NCI-H2107 treated with DMSO at 0.1 percent for 48 hours (cell line): ENCODE measurements around the gene NTSR2.
A peak's percentile ranks its signal among the peaks of the same experiment; 100 is the strongest.

ENCODE experiments used
- DNase-seq: peaks from one replicate; lab custom pipeline; 2025; ENCODE audit not compliant: unreplicated experiment; lab: John Stamatoyannopoulos, UW

NTSR2 gene

GRCh38 chr2:11699686-11700670, 30.0 kb upstream of the NTSR2 start:
- no peak for DNase-seq

DNA sequence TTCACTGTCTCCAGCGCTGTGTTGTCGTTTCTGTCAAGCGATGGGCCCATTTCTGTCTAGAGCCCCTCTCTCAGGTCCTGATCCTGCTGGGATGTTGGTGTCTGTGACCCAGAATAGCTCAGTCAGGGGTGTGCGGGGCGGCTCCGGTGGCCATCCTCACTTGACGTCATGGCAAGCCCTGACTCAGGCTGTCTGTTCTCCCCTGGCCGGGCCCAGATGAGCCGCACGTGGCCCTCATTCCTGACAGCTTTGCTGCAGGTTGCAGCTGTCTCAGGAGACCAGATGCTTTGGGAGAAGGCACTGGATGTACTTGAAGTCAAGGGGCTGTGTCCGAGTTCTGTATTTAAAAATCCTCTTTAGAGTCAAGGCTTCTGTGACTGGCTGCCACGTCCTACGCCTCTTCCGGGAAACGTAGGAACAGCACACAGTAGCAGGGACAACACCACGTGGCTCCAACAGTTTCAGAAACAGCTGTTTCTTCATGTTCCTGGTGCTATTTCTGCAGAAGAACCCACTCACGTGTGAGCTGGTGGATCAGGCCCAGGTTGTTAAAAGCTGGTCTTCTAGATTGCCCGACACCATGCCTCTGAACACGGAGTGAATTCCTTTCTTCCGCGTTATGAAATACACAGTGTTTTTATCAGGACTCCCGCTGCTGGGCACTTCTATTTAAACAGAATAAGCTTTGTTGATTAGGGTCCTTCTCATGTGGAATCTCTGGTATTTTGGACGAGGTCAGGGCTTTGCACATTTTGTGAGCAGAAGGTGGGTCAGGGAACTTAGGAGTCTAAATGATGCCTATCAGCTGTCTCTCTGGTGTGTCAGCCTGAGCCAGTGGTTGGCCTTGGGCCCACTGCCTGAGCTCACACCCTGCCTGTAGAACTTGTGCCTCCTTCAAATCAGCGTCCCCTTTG, 28.3 kb upstream of the NTSR2 start:
- DNase-seq: no peak

DNA sequence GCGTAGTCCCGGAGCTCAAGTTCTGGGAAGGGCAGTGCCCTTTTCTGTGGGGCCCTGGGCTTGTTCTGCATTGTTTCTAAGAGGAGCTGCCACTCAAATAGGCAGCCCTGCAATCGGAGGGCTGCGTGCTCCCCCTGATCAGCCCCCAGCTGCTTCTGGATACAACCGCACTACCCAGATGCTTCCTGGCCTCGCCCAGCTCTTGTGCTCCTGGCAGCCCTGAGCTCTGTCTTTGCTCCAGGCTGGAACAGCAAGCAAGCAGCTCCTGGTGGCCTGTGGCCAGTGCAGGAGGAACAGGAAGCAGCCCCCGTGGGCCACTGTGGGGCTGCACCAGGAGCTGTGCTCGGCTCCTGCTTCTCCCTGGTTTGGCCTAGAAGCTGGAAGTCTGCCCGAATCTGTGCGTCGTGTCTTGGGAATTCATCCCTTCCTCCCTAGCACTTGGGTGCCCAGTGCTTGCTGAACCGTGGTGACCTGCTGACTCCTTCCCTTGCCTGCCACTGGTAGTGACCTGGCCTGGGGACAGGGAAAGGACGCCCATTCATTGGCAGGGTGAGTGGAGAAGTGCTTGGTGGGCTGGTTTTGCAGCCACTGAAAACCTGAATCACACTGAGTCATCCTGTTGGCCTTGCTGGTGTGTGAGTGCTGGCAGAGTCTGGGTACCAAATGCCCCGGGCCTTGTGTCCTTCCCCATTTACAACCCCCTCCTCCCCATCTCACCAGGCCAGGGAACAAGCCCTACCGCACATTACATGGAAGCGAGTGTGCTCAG, 27.3 kb upstream of the NTSR2 start:
- DNase-seq: no peak

DNA sequence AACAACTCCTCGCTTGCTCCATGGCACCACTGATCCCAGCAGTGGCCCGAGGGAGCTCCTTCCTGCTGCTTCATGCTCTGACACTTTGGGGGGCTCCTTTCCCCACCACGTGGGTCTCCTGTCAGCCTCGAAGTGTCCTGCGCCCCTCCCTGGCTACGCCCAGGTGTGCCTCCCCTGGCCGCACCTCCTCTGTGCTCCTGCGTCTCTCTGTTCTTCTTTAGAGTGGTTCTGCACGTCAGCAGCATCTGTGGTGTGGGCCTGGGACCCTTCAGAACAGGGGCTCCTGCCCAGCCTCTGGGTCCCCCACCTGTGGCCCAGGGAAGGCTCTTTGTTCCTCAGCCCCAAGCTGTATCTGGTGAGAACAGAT, 26.7 kb upstream of the NTSR2 start:
- DNase-seq: no peak

DNA sequence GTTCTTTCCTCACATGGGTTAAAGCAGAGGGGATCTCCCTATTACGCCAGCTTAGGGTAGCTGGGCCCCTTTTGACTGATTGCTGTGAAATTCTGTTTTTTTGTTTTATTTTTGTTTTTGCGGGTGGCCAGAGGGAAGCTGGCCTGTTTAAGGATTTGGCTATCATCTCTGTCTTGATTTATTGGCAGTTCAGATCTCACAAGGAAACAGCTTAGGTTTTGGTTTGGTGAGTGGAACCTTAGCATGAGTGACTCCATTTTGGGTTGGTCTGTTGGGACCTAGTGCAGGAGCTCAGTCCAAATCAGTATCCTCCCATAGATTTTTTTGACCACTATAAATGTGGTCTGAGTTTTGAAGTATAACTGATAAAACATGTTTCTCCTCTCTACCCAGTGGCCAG, 25.6 kb upstream of the NTSR2 start:
- no peak for DNase-seq

DNA sequence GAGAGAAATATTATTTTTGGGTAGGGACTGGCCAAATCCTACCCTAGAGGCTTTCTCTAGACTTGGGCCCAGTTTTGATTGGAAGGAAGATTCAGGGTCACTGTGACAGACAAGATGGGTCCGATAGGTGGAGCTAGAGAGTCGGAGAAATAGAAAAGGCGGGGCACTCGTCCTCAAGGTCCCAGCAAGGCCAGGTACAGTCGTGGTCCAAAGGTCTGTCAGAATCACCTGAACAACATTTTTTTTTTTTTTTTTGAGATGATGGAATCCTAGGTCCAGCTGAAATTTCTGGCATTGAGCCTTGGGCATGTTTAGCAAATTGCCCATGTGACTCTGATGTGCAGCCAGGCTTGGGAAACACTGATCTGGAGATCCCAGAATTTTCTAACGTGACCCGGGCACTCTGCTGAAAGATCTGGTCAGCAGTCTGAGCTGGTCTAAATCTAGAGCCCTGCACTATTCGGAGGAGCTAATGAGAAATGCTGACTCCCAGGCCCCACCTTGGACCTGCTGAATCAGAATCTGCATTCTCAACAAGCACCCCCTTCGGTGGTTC, 23.0 kb upstream of the NTSR2 start:
- DNase-seq: peak; percentile 36

GRCh38 chr2:11691076-11691660, 21.2 kb upstream of the NTSR2 start:
- no peak for DNase-seq

DNA sequence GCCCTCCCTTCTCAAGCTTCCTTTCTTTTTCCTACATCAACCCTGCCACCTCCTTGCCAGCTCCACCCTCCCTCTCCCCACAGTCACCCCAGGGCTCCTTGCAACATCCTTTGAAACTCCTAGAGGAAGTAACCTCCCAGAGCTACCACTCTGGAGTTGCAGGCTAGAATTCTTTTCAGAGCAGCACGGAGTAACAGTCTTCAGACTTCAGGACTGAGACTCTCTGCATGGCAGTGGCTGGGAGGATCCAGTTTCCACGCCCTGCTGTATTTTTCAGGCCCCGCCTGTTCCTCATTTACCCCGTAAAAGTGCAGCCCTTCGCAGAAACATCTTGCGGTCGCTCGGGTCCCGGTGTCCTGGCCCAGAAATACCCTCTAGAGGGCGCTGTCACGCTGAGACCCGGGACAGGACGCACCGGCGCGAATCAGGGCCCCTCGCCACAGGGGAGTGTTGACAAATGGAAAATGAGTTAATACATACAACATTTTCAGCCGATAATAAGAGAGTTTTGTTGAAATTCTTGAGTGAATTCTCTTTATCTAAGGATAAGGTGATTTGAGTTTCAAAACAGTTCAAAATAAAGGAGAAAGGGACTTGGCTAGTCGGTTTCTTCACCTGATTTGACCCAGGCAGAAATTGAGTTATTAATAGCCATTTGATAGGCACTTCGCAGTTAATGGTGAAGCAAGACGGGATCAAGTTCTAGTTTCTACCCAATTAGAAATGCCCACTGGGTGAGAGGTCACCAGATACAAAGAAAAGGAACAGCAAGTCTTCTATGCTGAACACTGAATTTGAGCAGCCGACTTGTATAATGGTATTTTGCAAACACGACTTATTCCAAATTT, 18.5 kb upstream of the NTSR2 start:
- DNase-seq: peak; percentile 74

GRCh38 chr2:11687736-11688135, 17.7 kb upstream of the NTSR2 start:
- no peak for DNase-seq

- DNase-seq: no peak
These were observed 16.0 kb upstream of the NTSR2 start for GRCh38 chr2:11685906-11686470.

DNA sequence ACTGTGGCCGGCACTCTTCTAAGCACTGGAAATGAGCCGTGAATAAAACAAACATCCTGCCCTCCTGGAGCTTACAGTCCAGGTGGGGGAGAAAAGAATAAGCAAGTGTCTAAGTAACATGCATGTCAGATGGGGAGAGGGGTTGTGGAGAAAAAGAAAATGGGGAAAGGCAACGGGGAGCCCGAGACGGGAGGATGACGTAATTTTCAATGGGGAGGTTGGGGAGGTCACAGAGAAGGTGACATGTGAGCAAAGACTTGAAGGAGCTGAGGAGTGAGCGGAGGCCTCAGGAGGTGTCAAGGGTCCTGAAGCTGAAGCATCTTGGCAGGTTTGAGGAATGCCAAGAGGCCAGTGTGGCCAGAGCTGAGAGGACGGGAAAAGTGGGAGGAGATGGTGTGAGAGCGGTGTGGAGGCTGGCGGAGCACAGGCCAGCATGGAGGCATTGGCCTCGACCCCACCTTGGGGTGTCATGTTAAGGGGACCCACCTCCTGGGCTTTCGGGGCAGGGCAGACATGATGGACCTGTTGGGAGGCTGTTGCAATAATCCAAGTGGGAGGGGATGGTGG, 15.0 kb upstream of the NTSR2 start:
- no peak for DNase-seq

DNA sequence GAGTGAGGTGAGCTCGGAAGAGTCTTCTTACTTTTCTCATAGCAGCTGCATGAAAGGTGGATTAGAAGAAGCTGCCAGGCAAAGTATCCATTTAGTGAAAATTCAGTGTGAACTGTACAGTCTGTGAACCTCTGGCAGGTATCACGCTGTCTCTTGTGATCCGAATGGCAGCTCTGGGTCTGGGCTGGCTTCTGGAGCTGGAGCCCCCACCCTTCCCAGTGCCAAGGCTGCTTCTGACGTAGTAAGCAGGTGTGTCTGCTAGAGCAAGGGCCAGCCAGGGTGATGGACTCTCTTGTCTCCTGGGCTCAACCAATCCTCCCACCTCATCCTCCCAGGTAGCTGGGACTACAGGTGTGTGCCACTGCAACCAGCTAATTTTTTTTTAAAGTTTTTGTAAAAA, 14.0 kb upstream of the NTSR2 start:
- no peak for DNase-seq

DNA sequence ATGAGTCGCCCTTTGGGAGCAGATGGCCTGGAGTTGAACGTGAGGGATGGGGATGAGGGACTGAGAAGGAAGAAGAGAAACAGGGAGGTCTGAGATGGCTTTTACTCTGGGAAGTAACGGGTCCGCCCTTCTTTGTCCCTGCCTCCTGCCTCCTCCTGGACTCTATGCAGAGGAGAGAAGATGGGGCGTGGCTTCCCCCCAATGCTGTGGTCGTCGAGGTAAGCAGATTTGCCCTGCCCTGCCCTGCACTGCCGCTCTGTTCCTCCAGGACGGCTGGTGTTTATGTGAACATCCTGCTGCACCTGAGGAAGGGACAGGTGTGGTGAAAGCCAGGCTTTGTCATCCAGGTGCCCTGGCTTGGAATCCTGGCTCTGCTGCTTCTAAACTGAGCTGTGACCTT, 13.5 kb upstream of the NTSR2 start:
- DNase-seq: no peak

DNA sequence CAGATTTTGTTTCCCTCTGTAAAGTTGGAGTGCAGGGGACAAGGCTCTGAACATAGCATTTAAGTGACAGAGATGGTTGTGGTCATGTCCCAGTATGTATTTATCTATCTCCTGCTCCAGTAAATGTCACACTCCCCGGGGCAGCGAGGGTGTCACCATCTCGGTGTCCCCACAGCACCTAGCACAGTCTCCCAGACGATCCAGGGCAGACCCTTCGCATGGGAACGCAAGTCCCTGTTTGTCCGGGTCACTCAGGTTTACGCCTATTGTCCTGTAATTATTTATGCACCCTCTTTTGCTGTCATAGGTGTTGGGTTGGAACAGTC, 12.6 kb upstream of the NTSR2 start:
- no peak for DNase-seq

GRCh38 chr2:11681722-11682589, 12.0 kb upstream of the NTSR2 start:
- peak; percentile 49 for DNase-seq

- no peak for DNase-seq
These were observed 11.1 kb upstream of the NTSR2 start for GRCh38 chr2:11680901-11681721.

GRCh38 chr2:11680182-11680900, 10.3 kb upstream of the NTSR2 start:
- DNase-seq: no peak
